GM18505 (cell line): ENCODE measurements around the gene C1QTNF8.

Experiments used
- ATAC-seq: cut with Tn5 transposase; IDR thresholded peaks from one replicate; pipeline ENCODE4 v1.9.1; 2021; ENCODE audit not compliant: unreplicated experiment
- POLR2A ChIP-seq: IDR thresholded peaks from 4 replicates; pipeline ENCODE4 v1.6.1; 2011; ENCODE audit warnings: borderline replicate concordance; ENCODE audit not compliant: insufficient read depth, insufficient read length; ENCODE audit errors: extremely low read depth

The C1QTNF8 gene

GRCh38 chr16:1123525-1124230, 27.6 kb upstream of the C1QTNF8 start:
- ATAC-seq, result no peak
- no peak for TF ChIP-seq POLR2A

- no peak for ATAC-seq
These were observed 26.3 kb upstream of the C1QTNF8 start for GRCh38 chr16:1122398-1122765.

GRCh38 chr16:1121601-1122397, 25.8 kb upstream of the C1QTNF8 start:
- TF ChIP-seq POLR2A, result no peak

More at GRCh38 chr16:1122398-1122765, 26.3 kb upstream of the C1QTNF8 start:
- no peak for TF ChIP-seq POLR2A

GRCh38 chr16:1121009-1121408, 25.0 kb upstream of the C1QTNF8 start:
- no peak for TF ChIP-seq POLR2A
- ATAC-seq, result no peak

More at GRCh38 chr16:1121601-1122397, 25.8 kb upstream of the C1QTNF8 start:
- no peak for ATAC-seq

GRCh38 chr16:1120577-1120941, 24.5 kb upstream of the C1QTNF8 start:
- TF ChIP-seq POLR2A, result no peak
- no peak for ATAC-seq

- TF ChIP-seq POLR2A, result no peak
- ATAC-seq, result no peak
These were observed 23.9 kb upstream of the C1QTNF8 start for GRCh38 chr16:1119766-1120576.

- no peak for ATAC-seq
- no peak for TF ChIP-seq POLR2A
These were observed 23.1 kb upstream of the C1QTNF8 start for GRCh38 chr16:1119129-1119528.

GRCh38 chr16:1117926-1118325, 21.9 kb upstream of the C1QTNF8 start:
- no peak for TF ChIP-seq POLR2A
- no peak for ATAC-seq

GRCh38 chr16:1117176-1117900, 21.3 kb upstream of the C1QTNF8 start:
- TF ChIP-seq POLR2A, result no peak
- no peak for ATAC-seq

- TF ChIP-seq POLR2A, result no peak
- no peak for ATAC-seq
These were observed 20.6 kb upstream of the C1QTNF8 start for GRCh38 chr16:1116693-1117077.

GRCh38 chr16:1113889-1114526, 18.0 kb upstream of the C1QTNF8 start:
- no peak for ATAC-seq
- TF ChIP-seq POLR2A, result no peak

GRCh38 chr16:1113489-1113888, 17.4 kb upstream of the C1QTNF8 start:
- ATAC-seq, result no peak
- no peak for TF ChIP-seq POLR2A
